HepG2 (cell line): Measurements from ENCODE around the gene VGF. TPM values are rescaled to one million over a fixed set of nuclear protein-coding genes. Genes with fewer than 3 reads are reported as not detected.

ENCODE experiments used
- microRNA-seq: library from miRNA; unstranded; fragments of <30 nt; microRNA quantifications from one replicate; pipeline ENCODE4, GENCODE V29; 2020
- polyA plus RNA-seq, 8 experiments: library from polyadenylated mRNA; depleted of rRNA in 3 of 8; stranded (reverse) in 7 of 8; unstranded in 1 of 8; fragments of >200 nt; fragmentation: Illumina TruSeq in 4 of 8; extraction: Trizol in 4 of 8; gene quantifications; 2 replicates each; pipeline versions ENCODE4 v1.2.1 to v1.2.3, GENCODE V29; 2011 to 2016; ENCODE audit warnings: low read depth in 4 of 8, missing spikeins in 1 of 8, mixed read lengths in 1 of 8; ENCODE audit not compliant: insufficient read depth in 1 of 8
- small RNA-seq, 3 experiments: library from RNA; depleted of rRNA; stranded (forward); fragments of <200 nt; gene quantifications; one replicate each; pipeline ENCODE3, GENCODE V24; 2012; ENCODE audit warnings: low read depth in 2 of 3, low replicate concordance in 1 of 3; ENCODE audit not compliant: insufficient read length in 3 of 3, insufficient read depth in 2 of 3
- total RNA-seq, 5 experiments: library from RNA; depleted of rRNA; stranded (reverse); fragments of >200 nt; fragmentation: Illumina TruSeq; extraction: Trizol; gene quantifications; 2 replicates each; pipeline ENCODE4 v1.2.3, GENCODE V29; 2016; ENCODE audit warnings: low read depth in 1 of 5

The VGF gene
- total and polyA plus RNA-seq, 2 of the 13 experiments (the other 11 are each of a cell fraction or from before 2014, with no cell fraction given), result 0.12 to 0.46 TPM

Small RNA genes within 50 kb of the gene (microRNA-seq; reads per million reads assigned to microRNA genes)
- not detected for gene MIR4653

Small RNA genes within 50 kb of the gene (small RNA-seq; reads per million reads assigned to genes)
- gene MIR4653, result 0 reads per million in 3 experiments

Other genes starting within 250 kb of the VGF start
- not detected in 2 replicates for gene MUC3A, start 216.0 kb downstream of the VGF start, total RNA-seq (2016; rRNA removed; fragmentation: Illumina TruSeq; extraction: Trizol)
- 0.01 and 0.07 TPM in 2 replicates for gene MUC3A, start 216.0 kb downstream of the VGF start, polyA plus RNA-seq (2011; rRNA removed)
- gene MUC12, start 196.0 kb downstream of the VGF start, total RNA-seq (2016; rRNA removed; fragmentation: Illumina TruSeq; extraction: Trizol), result not detected in 2 replicates
- gene MUC12, start 196.0 kb downstream of the VGF start, polyA plus RNA-seq (2011; rRNA removed), result not detected in 2 replicates
- not detected in 2 replicates for gene MUC17, start 145.5 kb downstream of the VGF start, total RNA-seq (2016; rRNA removed; fragmentation: Illumina TruSeq; extraction: Trizol)
- 0.01 TPM in 1 of 2 replicates, not detected in the other for gene MUC17, start 145.5 kb downstream of the VGF start, polyA plus RNA-seq (2011; rRNA removed)
- gene TRIM56, start 80.1 kb downstream of the VGF start, total RNA-seq (2016; rRNA removed; fragmentation: Illumina TruSeq; extraction: Trizol), result 7.1 and 8.1 TPM in 2 replicates
- 3.0 and 3.2 TPM in 2 replicates for gene TRIM56, start 80.1 kb downstream of the VGF start, polyA plus RNA-seq (2011; rRNA removed)
- gene SERPINE1, start 38.5 kb downstream of the VGF start, total RNA-seq (2016; rRNA removed; fragmentation: Illumina TruSeq; extraction: Trizol), result 9.2 and 21.2 TPM in 2 replicates
- 1,576 and 2,365 TPM in 2 replicates for gene SERPINE1, start 38.5 kb downstream of the VGF start, polyA plus RNA-seq (2011; rRNA removed)
- gene AP1S1, start 11.1 kb downstream of the VGF start, total RNA-seq (2016; rRNA removed; fragmentation: Illumina TruSeq; extraction: Trizol), result 57.5 and 77.9 TPM in 2 replicates
- 65.2 and 68.1 TPM in 2 replicates for gene AP1S1, start 11.1 kb downstream of the VGF start, polyA plus RNA-seq (2011; rRNA removed)
- gene NAT16, start 14.7 kb upstream of the VGF start, total RNA-seq (2016; rRNA removed; fragmentation: Illumina TruSeq; extraction: Trizol), result not detected in 2 replicates
- gene NAT16, start 14.7 kb upstream of the VGF start, polyA plus RNA-seq (2011; rRNA removed), result 0.04 TPM in 1 of 2 replicates, not detected in the other
- gene MOGAT3, start 35.5 kb upstream of the VGF start, total RNA-seq (2016; rRNA removed; fragmentation: Illumina TruSeq; extraction: Trizol), result 5.5 and 22.5 TPM in 2 replicates
- 30.5 and 39.2 TPM in 2 replicates for gene MOGAT3, start 35.5 kb upstream of the VGF start, polyA plus RNA-seq (2011; rRNA removed)
- 22.2 and 67.4 TPM in 2 replicates for gene PLOD3, start 52.0 kb upstream of the VGF start, total RNA-seq (2016; rRNA removed; fragmentation: Illumina TruSeq; extraction: Trizol)
- gene PLOD3, start 52.0 kb upstream of the VGF start, polyA plus RNA-seq (2011; rRNA removed), result 65.8 and 69.0 TPM in 2 replicates
- 64.5 and 66.5 TPM in 2 replicates for gene ZNHIT1, start 52.6 kb upstream of the VGF start, total RNA-seq (2016; rRNA removed; fragmentation: Illumina TruSeq; extraction: Trizol)
- 32.5 and 36.8 TPM in 2 replicates for gene ZNHIT1, start 52.6 kb upstream of the VGF start, polyA plus RNA-seq (2011; rRNA removed)
- gene CLDN15, start 72.2 kb upstream of the VGF start, total RNA-seq (2016; rRNA removed; fragmentation: Illumina TruSeq; extraction: Trizol), result 2.2 and 7.1 TPM in 2 replicates
- gene CLDN15, start 72.2 kb upstream of the VGF start, polyA plus RNA-seq (2011; rRNA removed), result 17.8 and 20.6 TPM in 2 replicates
- gene FIS1, start 79.5 kb upstream of the VGF start, total RNA-seq (2016; rRNA removed; fragmentation: Illumina TruSeq; extraction: Trizol), result 97.5 and 122 TPM in 2 replicates
- 97.5 and 101 TPM in 2 replicates for gene FIS1, start 79.5 kb upstream of the VGF start, polyA plus RNA-seq (2011; rRNA removed)
- gene IFT22, start 156.2 kb upstream of the VGF start, total RNA-seq (2016; rRNA removed; fragmentation: Illumina TruSeq; extraction: Trizol), result 14.5 and 16.5 TPM in 2 replicates
- gene IFT22, start 156.2 kb upstream of the VGF start, polyA plus RNA-seq (2011; rRNA removed), result 7.8 and 8.9 TPM in 2 replicates
- gene COL26A1, start 197.3 kb upstream of the VGF start, total RNA-seq (2016; rRNA removed; fragmentation: Illumina TruSeq; extraction: Trizol), result 3.9 and 9.2 TPM in 2 replicates
- 6.8 and 7.8 TPM in 2 replicates for gene COL26A1, start 197.3 kb upstream of the VGF start, polyA plus RNA-seq (2011; rRNA removed)